ENCODE measurements around the gene INTS11. TPM values are rescaled to one million over a fixed set of nuclear protein-coding genes. Genes with fewer than 3 reads are reported as not detected.

INTS11 gene
- total and polyA plus RNA-seq, 2 experiments from 2014 or later: 102 to 161 TPM

DNA sequence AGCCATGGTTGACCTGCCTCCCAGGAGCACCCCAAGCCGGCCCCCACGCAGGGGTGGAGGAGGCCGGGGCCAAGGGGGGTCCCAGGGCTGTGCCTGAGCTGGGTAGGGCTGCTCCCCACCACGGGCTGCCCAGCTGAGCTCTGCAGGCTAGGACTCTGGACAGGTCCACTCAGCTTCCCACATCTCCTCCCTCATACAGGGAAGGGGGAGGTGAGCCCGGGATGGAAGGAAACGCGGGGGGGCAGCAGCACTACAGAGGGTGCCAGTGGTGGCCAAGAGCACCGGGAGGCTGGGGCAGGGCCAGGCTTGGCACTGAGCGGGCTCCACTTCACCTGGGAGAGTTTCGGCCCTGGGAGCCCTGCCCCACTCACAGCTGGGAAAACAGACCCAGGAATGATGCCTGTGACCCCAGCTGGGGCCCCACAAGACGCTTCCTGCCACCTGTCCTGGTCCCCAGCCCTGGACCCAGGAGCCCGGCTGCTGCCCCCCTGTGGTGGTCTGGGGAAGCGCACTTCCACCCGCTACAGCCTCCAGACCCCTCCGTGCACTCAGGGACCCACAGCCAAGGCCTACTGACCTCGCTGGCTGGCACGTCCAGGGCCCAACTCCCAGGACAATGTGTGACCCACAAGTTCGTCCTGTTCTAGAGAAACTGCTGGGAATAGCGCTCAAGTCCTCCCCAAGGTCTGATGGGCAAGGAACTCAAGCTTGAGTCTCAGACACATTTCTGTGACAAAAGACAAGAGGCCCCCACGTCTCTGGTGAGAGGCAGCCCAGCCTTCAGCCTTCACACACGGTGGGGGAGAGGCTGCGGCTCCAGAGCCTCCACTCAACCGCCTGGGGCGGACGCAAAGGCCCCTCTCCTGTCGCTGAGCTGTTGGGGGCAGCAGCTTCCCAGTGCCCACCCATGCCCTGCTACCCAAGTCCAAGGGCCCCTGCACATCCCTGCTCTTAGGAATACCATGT is 47.6 kb upstream of the INTS11 start:
- Histone ChIP-seq H3K27me3 (ENCODE audit: insufficient read depth) (no peaks in the 10 kb centered on the region), H3K4me1 (ENCODE audit: insufficient read depth) (peaks cover 9% of the 10 kb centered on the region), H2AFZ (no peak overlapping the region), H3K27ac (ENCODE audit: low read depth) (peak overlapping the region; percentile 83; the same call in 1 of the 2 replicates), H3K9me2 (ENCODE audit: insufficient read depth) (no peaks in the 10 kb centered on the region), H3K36me3 (ENCODE audit: insufficient read depth) (no peaks in the 10 kb centered on the region), H3K79me2 (replicated peaks; ENCODE audit: insufficient read depth) (peaks cover 21% of the 10 kb centered on the region), H3K4me2 (peak overlapping the region; percentile 38; the same call in 1 of the 2 replicates), H3K4me3 (no peak overlapping the region), H4K20me1 (replicated peaks; ENCODE audit: insufficient read depth) (peaks cover 12% of the 10 kb centered on the region), H3F3A (replicated peaks; ENCODE audit: low read depth) (peaks cover 22% of the 10 kb centered on the region)
- H3K4me1 Mint-ChIP-seq: peaks cover 7% of the 10 kb centered on the region
- H3K27me3 Mint-ChIP-seq (ENCODE audit: insufficient read depth, low read depth, poor library complexity): peaks cover 11% of the 10 kb centered on the region
- no peak overlapping the region for H3K27ac Mint-ChIP-seq
- ATAC-seq: peak; percentile 63
- TF ChIP-seq, protein P1, sequence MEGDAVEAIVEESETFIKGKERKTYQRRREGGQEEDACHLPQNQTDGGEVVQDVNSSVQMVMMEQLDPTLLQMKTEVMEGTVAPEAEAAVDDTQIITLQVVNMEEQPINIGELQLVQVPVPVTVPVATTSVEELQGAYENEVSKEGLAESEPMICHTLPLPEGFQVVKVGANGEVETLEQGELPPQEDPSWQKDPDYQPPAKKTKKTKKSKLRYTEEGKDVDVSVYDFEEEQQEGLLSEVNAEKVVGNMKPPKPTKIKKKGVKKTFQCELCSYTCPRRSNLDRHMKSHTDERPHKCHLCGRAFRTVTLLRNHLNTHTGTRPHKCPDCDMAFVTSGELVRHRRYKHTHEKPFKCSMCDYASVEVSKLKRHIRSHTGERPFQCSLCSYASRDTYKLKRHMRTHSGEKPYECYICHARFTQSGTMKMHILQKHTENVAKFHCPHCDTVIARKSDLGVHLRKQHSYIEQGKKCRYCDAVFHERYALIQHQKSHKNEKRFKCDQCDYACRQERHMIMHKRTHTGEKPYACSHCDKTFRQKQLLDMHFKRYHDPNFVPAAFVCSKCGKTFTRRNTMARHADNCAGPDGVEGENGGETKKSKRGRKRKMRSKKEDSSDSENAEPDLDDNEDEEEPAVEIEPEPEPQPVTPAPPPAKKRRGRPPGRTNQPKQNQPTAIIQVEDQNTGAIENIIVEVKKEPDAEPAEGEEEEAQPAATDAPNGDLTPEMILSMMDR (conservative IDR thresholded peaks at IDR 0.05; ENCODE audit: low read depth in 2 of 2): peak; percentile 74 to 87
- TF ChIP-seq JUNB (IDR thresholded peaks at IDR 0.05; ENCODE audit: unreplicated experiment): no peak
- H3K36me3 Mint-ChIP-seq (ENCODE audit: low read depth): peaks cover 9% of the 10 kb centered on the region; the same call in 2 of the 3 replicates
- H3K4me3 Mint-ChIP-seq: peak overlapping the region; percentile 52; the same call in 2 of the 3 replicates
- peak; percentile 86 for DNase-seq (ENCODE audit: low spot score)
- no peaks in the 10 kb centered on the region; the same call in 1 of the 3 replicates for H3K9me3 Mint-ChIP-seq

DNA sequence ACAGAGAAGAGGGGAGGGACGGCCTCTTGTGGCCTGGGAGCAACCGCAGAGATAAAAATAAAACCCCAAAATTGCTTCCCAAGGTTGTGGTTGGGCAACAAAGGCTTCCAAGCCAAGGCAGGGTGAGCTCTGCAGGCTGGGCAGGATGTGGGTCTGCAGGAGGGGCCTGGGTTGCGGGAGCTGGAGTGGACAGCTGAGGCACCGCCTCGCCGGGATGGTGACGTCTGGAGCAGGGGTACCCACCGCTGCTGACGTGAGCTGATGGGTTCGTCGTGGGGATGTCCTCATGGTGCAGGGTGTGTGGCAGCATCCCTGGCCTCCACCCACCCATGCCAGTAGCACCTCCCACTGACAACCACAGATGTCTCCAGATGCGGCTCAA is 46.9 kb upstream of the INTS11 start:
- TF ChIP-seq JUNB (IDR thresholded peaks at IDR 0.05; ENCODE audit: unreplicated experiment): no peak
- TF ChIP-seq STAT1 (IDR thresholded peaks at IDR 0.05; ENCODE audit: unreplicated experiment): no peak
- TF ChIP-seq EZH2phosphoT487 (IDR thresholded peaks at IDR 0.05; ENCODE audit: unreplicated experiment): no peak
- TF ChIP-seq ZNF331 (CRISPR knock-in tag; IDR thresholded peaks at IDR 0.05; ENCODE audit: low read depth): no peak
- no peak for TF ChIP-seq ZNF114 (CRISPR knock-in tag; IDR thresholded peaks at IDR 0.05)
- TF ChIP-seq CREB1 (CRISPR knock-in tag; IDR thresholded peaks at IDR 0.05; ENCODE audit: low read depth): no peak
- TF ChIP-seq, protein P2, sequence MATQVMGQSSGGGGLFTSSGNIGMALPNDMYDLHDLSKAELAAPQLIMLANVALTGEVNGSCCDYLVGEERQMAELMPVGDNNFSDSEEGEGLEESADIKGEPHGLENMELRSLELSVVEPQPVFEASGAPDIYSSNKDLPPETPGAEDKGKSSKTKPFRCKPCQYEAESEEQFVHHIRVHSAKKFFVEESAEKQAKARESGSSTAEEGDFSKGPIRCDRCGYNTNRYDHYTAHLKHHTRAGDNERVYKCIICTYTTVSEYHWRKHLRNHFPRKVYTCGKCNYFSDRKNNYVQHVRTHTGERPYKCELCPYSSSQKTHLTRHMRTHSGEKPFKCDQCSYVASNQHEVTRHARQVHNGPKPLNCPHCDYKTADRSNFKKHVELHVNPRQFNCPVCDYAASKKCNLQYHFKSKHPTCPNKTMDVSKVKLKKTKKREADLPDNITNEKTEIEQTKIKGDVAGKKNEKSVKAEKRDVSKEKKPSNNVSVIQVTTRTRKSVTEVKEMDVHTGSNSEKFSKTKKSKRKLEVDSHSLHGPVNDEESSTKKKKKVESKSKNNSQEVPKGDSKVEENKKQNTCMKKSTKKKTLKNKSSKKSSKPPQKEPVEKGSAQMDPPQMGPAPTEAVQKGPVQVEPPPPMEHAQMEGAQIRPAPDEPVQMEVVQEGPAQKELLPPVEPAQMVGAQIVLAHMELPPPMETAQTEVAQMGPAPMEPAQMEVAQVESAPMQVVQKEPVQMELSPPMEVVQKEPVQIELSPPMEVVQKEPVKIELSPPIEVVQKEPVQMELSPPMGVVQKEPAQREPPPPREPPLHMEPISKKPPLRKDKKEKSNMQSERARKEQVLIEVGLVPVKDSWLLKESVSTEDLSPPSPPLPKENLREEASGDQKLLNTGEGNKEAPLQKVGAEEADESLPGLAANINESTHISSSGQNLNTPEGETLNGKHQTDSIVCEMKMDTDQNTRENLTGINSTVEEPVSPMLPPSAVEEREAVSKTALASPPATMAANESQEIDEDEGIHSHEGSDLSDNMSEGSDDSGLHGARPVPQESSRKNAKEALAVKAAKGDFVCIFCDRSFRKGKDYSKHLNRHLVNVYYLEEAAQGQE (IDR thresholded peaks at IDR 0.05; ENCODE audit: unreplicated experiment): no peak
- no peak for TF ChIP-seq NANOG (IDR thresholded peaks at IDR 0.05; ENCODE audit: borderline replicate concordance)
- no peak for TF ChIP-seq EZH2 (IDR thresholded peaks at IDR 0.05; ENCODE audit: low read depth, unreplicated experiment)
- Histone ChIP-seq H3F3A (replicated peaks; ENCODE audit: low read depth) (peaks cover 23% of the 10 kb centered on the region), H4K20me1 (replicated peaks; ENCODE audit: insufficient read depth) (peaks cover 12% of the 10 kb centered on the region), H3K27ac (ENCODE audit: low read depth) (no peak overlapping the region), H3K27me3 (ENCODE audit: insufficient read depth) (no peaks in the 10 kb centered on the region), H3K4me3 (no peak overlapping the region), H3K9me2 (ENCODE audit: insufficient read depth) (no peaks in the 10 kb centered on the region), H3K4me1 (ENCODE audit: insufficient read depth) (peaks cover 6% of the 10 kb centered on the region; the same call in 1 of the 2 replicates), H3K4me2 (no peak overlapping the region), H3K36me3 (ENCODE audit: insufficient read depth) (no peaks in the 10 kb centered on the region), H3K79me2 (replicated peaks; ENCODE audit: insufficient read depth) (peaks cover 21% of the 10 kb centered on the region), H2AFZ (no peak overlapping the region)
- Mint-ChIP-seq H3K9me3 (no peaks in the 10 kb centered on the region; the same call in 1 of the 3 replicates), H3K27me3 (ENCODE audit: insufficient read depth, low read depth, poor library complexity) (peaks cover 11% of the 10 kb centered on the region), H3K36me3 (ENCODE audit: low read depth) (peaks cover 9% of the 10 kb centered on the region; the same call in 2 of the 3 replicates), H3K4me1 (peaks cover 4% of the 10 kb centered on the region), H3K27ac (no peak overlapping the region), H3K4me3 (no peak overlapping the region)
- ATAC-seq (no peak), DNase-seq (ENCODE audit: low spot score) (no peak)

Measured in GM23338 (cell line).